Epithelial cell of esophagus (primary cell): Measurements from ENCODE around the gene ZNF609.

Source experiments
- DNase-seq: peaks from one replicate; pipeline ENCODE4 v3.0.0; 2010; ENCODE audit warnings: low read depth
- H3K4me3 ChIP-seq: 2 replicates; pipeline ENCODE4 v1.5.1; 2011; ENCODE audit warnings: mild to moderate bottlenecking, low read length, control low read depth
- TF ChIP-seq, protein P1 (sequence below): IDR thresholded peaks from 2 replicates; pipeline ENCODE4 v1.5.1; 2011; ENCODE audit warnings: low read depth, mild to moderate bottlenecking, low read length, control low read depth, inconsistent platforms; ENCODE audit not compliant: insufficient read depth; ENCODE audit errors: missing control alignments

Gene ZNF609

DNA sequence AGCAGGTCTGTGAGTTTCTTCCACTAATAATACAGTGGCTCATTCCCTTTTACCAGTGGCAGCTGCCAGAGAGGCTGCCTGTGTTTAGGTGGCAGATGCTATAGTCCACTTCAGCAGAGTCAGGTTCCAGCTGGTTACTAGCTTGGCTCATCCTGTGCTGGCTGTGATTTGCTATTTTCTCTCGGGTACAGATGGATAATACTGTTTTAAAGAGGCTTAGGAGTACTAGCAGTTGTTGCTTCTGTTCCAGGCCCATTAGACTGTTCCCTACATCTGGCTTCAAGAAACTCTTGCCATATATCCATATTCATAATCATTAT, 41.0 kb downstream of the ZNF609 start:
- H3K4me3 ChIP-seq, result no peak overlapping the region
- TF ChIP-seq, protein P1, sequence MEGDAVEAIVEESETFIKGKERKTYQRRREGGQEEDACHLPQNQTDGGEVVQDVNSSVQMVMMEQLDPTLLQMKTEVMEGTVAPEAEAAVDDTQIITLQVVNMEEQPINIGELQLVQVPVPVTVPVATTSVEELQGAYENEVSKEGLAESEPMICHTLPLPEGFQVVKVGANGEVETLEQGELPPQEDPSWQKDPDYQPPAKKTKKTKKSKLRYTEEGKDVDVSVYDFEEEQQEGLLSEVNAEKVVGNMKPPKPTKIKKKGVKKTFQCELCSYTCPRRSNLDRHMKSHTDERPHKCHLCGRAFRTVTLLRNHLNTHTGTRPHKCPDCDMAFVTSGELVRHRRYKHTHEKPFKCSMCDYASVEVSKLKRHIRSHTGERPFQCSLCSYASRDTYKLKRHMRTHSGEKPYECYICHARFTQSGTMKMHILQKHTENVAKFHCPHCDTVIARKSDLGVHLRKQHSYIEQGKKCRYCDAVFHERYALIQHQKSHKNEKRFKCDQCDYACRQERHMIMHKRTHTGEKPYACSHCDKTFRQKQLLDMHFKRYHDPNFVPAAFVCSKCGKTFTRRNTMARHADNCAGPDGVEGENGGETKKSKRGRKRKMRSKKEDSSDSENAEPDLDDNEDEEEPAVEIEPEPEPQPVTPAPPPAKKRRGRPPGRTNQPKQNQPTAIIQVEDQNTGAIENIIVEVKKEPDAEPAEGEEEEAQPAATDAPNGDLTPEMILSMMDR, result no peak
- DNase-seq, result no peak

DNA sequence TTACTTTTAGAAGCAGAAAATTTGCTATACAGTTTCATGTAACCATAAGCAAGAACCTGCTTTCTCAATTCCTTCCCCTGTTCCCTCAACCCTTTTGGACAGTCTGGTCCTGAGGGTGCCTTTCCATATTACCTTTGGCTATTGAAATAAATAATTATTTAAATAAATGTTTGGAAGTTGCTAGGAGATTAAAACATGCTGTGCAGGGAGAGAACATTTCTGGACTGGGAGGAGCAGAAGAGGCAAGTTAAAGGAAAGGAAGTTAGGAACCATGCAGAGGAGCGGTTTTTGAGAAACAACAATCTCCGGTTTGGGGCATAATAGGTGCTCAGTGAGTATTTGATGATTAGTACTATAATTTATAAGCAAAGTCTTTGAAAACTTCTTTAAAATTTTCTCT, 41.8 kb downstream of the ZNF609 start:
- no peak overlapping the region for H3K4me3 ChIP-seq
- TF ChIP-seq, protein P1, result no peak
- DNase-seq, result no peak

DNA sequence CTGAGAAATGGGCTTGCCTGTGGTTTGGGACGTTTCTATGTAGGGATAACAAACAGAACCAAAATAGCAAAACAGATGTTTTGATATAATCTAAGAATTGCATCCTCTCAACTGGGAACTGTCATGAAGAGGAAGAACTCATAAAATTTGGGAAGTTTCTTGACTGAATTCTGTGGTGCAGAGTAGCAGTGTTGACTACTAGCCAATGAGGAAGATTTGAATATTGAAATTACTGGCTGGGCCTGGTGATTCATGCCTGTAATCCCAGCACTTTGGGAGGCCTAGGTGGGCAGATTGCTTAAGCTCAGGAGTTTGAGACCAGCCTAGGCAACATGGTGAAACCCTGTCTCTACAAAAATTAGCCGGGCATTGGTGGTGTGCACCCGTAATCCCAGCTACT, 42.2 kb downstream of the ZNF609 start:
- H3K4me3 ChIP-seq, result no peak overlapping the region
- DNase-seq, result peak; percentile 34
- TF ChIP-seq, protein P1, result no peak

GRCh38 chr15:64503197-64503596, 42.8 kb downstream of the ZNF609 start:
- H3K4me3 ChIP-seq, result no peak overlapping the region
- TF ChIP-seq, protein P1, result no peak
- no peak for DNase-seq

DNA sequence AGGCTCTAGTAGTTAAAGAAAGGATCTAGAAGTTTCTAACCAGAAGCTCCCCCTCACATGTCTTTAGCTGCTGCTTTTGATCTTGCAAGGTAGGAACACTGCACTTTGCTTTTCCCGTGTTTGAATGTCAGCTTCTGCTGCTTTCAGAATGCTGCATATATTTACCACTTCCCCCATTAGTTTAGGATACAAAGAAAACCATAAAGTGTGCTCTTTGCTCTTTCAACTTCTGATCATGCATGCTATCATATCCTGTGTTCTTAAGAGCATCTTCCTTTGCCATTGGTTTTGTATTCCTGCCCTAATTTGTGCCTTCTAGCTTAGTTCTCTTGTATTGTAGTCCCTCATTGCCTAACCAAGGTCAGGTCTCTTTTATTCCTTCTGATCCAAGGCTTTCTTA, 43.3 kb downstream of the ZNF609 start:
- TF ChIP-seq, protein P1, result no peak
- no peak overlapping the region for H3K4me3 ChIP-seq

DNA sequence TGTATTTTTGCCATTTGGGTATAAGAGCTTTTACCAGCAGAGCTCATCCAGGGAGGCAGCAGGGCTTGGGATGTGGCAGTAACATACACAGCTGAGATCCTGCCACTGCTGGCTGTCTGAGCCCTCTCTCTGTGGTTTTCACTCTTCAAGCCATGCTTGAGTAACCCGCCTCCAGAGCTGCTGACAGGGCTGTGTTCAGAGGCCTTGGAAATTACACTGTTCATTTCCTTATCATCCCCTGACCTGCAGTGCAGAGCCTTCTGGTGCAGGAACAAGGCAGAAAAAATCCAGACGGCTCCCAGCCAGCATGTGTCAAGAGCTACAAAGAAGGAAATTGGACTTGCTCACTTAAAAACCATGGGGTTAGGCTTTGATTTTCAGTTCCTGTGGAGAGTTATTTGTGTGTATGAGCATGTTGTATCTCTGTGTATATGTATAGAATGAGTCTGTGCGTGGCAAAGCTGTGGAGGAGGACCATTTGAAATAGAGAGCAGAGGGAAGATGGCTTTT, 47.0 kb downstream of the ZNF609 start:
- peak; percentile 20 for DNase-seq
- no peak overlapping the region for H3K4me3 ChIP-seq

More for the DNA sequence above, 43.3 kb downstream of the ZNF609 start:
- no peak for DNase-seq

GRCh38 chr15:64507845-64508244, 47.5 kb downstream of the ZNF609 start:
- no peak overlapping the region for H3K4me3 ChIP-seq
- no peak for DNase-seq
- TF ChIP-seq, protein P1, result no peak

More for the DNA sequence above, 47.0 kb downstream of the ZNF609 start:
- TF ChIP-seq, protein P1, result no peak
